ENCODE measurements around the gene DBX1.

GRCh38 chr11:20112291-20113148, 47.8 kb downstream of the DBX1 start:
- no peak for TF ChIP-seq CTCF (conservative IDR thresholded peaks at IDR 0.05; ENCODE audit: low read length)
- TF ChIP-seq EZH2phosphoT487 (IDR thresholded peaks at IDR 0.05; ENCODE audit: borderline replicate concordance) = no peak
